T-cell (primary cell): ENCODE results near the gene R3HDM1. TPM values are rescaled to one million over a fixed set of nuclear protein-coding genes. Genes with fewer than 3 reads are reported as not detected.

Experiments
- ATAC-seq, 4 experiments: fragments of 200-7000 bp in 3 of 4; fragments of 150-1000 bp in 1 of 4; cut with Tn5 transposase; replicated peaks in 1 of 4; 1 replicate in 3 of 4; 2 replicates in 1 of 4; pipeline ENCODE4 v1.10.0; 2021; ENCODE audit warnings: moderate library complexity in 3 of 4, mild to moderate bottlenecking in 2 of 4, moderate number of reproducible peaks in 1 of 4
- CTCF ChIA-PET, 2 donors: fragments of 300-600 bp; sonication (Branson Sonifier 250); formaldehyde crosslinking; loops; one replicate each; lab custom pipeline; 2022; ENCODE audit warnings: antibody characterized with exemption in 2 of 2; lab: Charles Lee
- POLR2A ChIA-PET, 2 donors: fragments of 300-600 bp; sonication (Branson Sonifier 250); formaldehyde crosslinking; loops; one replicate each; lab custom pipeline; 2022; ENCODE audit warnings: antibody characterized with exemption in 2 of 2; lab: Charles Lee
- DNase-seq, 35 experiments: peaks; one replicate each; pipeline versions ENCODE4 v3.0.0 to v3.0.0-alpha.2; 2013 to 2023
- H3K27ac ChIP-seq: one replicate; pipeline ENCODE4 v1.5.1; 2013; ENCODE audit warnings: low read length
- H3K27me3 ChIP-seq, 2 experiments: replicated peaks in 1 of 2; 1 replicate in 1 of 2; 2 replicates in 1 of 2; pipeline versions ENCODE4 v1.6.1 to v1.7.0; 2013; ENCODE audit warnings: low read length in 1 of 2, mixed read lengths in 1 of 2; ENCODE audit not compliant: control insufficient read depth in 2 of 2, insufficient read depth in 2 of 2; ENCODE audit errors: extremely low read depth in 1 of 2
- H3K36me3 ChIP-seq, 2 donors: 1 replicate in 1 of 2; 2 replicates in 1 of 2; pipeline versions ENCODE4 v1.6.1 to v1.7.0; 2013; ENCODE audit warnings: low read length in 1 of 2; ENCODE audit not compliant: control insufficient read depth in 2 of 2, insufficient read depth in 1 of 2; ENCODE audit errors: extremely low read depth in 1 of 2
- H3K4me1 ChIP-seq, 2 experiments: 1 replicate in 1 of 2; 2 replicates in 1 of 2; pipeline versions ENCODE4 v1.6.1 to v1.7.0; 2013; ENCODE audit warnings: low read length in 2 of 2, mixed read lengths in 1 of 2; ENCODE audit not compliant: insufficient read depth in 2 of 2, control insufficient read depth in 1 of 2; ENCODE audit errors: extremely low read depth in 1 of 2
- H3K4me3 ChIP-seq, 2 donors: 1 replicate in 1 of 2; 2 replicates in 1 of 2; pipeline versions ENCODE4 v1.5.1 to v1.7.0; 2013; ENCODE audit warnings: mild to moderate bottlenecking in 2 of 2, low read length in 1 of 2, moderate library complexity in 1 of 2; ENCODE audit not compliant: control insufficient read depth in 1 of 2; ENCODE audit errors: extremely low read depth in 1 of 2
- H3K9me3 ChIP-seq: 2 replicates; pipeline ENCODE4 v1.7.0; 2013
- H3K27ac Mint-ChIP-seq, 2 donors: one replicate each; pipeline ENCODE4 v1.8.0; 2020 to 2021; ENCODE audit warnings: mild to moderate bottlenecking in 2 of 2, mixed read lengths in 2 of 2
- H3K27me3 Mint-ChIP-seq, 2 donors: one replicate each; pipeline ENCODE4 v1.8.0; 2021 to 2022; ENCODE audit warnings: mixed read lengths in 2 of 2
- H3K36me3 Mint-ChIP-seq: one replicate; pipeline ENCODE4 v1.8.0; 2021; ENCODE audit warnings: mixed read lengths
- H3K4me1 Mint-ChIP-seq, 3 donors: one replicate each; pipeline ENCODE4 v1.8.0; 2020 to 2022; ENCODE audit warnings: mixed read lengths in 3 of 3, mild to moderate bottlenecking in 1 of 3
- H3K4me3 Mint-ChIP-seq, 3 donors: one replicate each; pipeline ENCODE4 v1.8.0; 2020 to 2022; ENCODE audit warnings: mild to moderate bottlenecking in 3 of 3, mixed read lengths in 3 of 3, moderate library complexity in 3 of 3
- H3K9me3 Mint-ChIP-seq, 3 donors: one replicate each; pipeline ENCODE4 v1.8.0; 2020 to 2022; ENCODE audit warnings: mixed read lengths in 3 of 3
- WGBS: methylation state at CpG from one replicate; pipeline ENCODE4 v1.1.5; 2013; ENCODE audit warnings: missing lambda C conversion rate; ENCODE audit not compliant: insufficient coverage; 5-methylcytosine and 5-hydroxymethylcytosine counted together
- total RNA-seq, 35 experiments: library from RNA in 6 of 35; stranded (reverse) in 6 of 35; fragments of 120-200 nt in 1 of 35; gene quantifications; one replicate each; pipeline versions ENCODE4 v1.2.1 to v1.2.4 and lab custom pipeline; 2013 to 2026

R3HDM1 gene
- total RNA-seq, 5 donors from 2014 or later (not counting 1 experiment from before 2014, with no cell fraction given) = 38.4 to 44.8 (median 41.9) TPM

DNA sequence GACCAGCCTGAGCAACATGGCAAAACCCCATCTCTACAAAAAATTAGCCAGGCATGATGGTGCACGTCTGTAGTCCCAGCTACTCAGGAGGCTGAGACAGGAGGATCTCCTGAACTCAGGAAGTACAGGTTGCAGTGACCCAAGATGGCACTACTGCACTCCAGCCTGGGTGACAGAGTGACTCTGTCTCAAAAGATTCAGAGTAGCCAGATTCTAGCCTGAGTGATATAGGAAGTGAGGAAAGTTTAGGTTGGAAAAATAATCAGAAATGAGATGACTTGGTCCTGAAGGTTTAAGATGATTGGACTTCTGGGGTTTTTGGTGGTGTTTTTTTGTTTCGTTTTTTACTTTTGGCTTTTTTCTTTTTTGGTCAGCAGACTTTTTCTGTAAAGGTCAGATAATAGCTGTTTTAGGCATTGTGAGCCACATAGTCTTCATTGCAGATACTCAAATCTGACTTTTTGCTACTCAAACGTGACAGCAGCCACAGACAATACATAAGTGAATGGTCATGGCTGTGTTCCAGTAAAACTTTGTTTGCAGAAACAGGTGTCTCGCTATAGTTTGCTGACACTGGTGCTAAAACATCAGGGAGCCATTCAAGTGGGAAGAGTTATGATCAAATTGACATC, 106.3 kb downstream of the R3HDM1 start:
- ATAC-seq (no peak), DNase-seq (no peak)
- Histone ChIP-seq H3K27ac (no peak overlapping the region), H3K4me1 (no peaks in the 10 kb centered on the region), H3K9me3 (no peaks in the 10 kb centered on the region), H3K4me3 (no peak overlapping the region), H3K36me3 (peaks cover 5 to 21% of the 10 kb centered on the region in 2 donors), H3K27me3 (no peaks in the 10 kb centered on the region)
- ChIA-PET CTCF (interaction anchor here in 1 of 2 donors (0.9 kb wide), 1 partner anchor 58 kb away, joined by 4 read pairs; no protein-coding TSS in a partner anchor), POLR2A (interaction anchor here (0.5 to 0.7 kb wide), 2 partner anchors 35 to 474 kb away, joined by 3 read pairs; no protein-coding TSS in a partner anchor)
- Mint-ChIP-seq H3K4me3 (no peak overlapping the region), H3K27ac (peak overlapping the region; percentile 10 to 46), H3K9me3 (no peaks in the 10 kb centered on the region), H3K36me3 (peaks cover 40% of the 10 kb centered on the region), H3K27me3 (no peaks in the 10 kb centered on the region), H3K4me1 (no peaks in the 10 kb centered on the region)
- WGBS = 65% methylated on average over 4 of the region's 4 CpGs

DNA sequence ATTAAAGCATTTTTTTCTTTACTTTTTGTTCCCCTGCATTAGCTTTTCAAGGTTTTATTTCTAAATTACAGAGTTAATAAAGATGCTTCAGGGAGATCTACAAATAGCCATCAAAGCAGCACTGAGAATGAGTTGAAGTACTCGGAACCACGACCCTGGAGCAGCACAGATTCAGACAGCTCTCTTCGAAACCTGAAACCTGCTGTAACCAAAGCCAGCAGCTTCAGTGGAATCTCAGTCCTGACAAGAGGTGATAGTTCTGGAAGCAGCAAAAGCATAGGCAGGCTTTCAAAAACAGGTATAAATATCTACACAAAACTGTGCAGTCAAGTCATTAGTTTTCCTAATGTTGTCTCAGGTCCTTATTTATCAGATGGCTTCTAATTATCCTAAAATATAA, 107.5 kb downstream of the R3HDM1 start:
- DNase-seq (no peak), ATAC-seq (no peak)
- H3K27ac Mint-ChIP-seq = no peak overlapping the region
- no peaks in the 10 kb centered on the region for H3K27me3 Mint-ChIP-seq
- Histone ChIP-seq H3K9me3 (no peaks in the 10 kb centered on the region), H3K27ac (no peak overlapping the region), H3K36me3 (peaks cover 0 to 18% of the 10 kb centered on the region in 2 donors), H3K4me3 (no peak overlapping the region), H3K4me1 (no peaks in the 10 kb centered on the region), H3K27me3 (no peaks in the 10 kb centered on the region)
- ChIA-PET CTCF (interaction anchor here in 1 of 2 donors (0.7 kb wide), 1 partner anchor 638 kb away, joined by 3 read pairs; no protein-coding TSS in a partner anchor), POLR2A (interaction anchor here in 1 of 2 donors (0.6 kb wide), 1 partner anchor 9 kb away, joined by 6 read pairs; no protein-coding TSS in a partner anchor)
- H3K9me3 Mint-ChIP-seq = no peaks in the 10 kb centered on the region
- no peak overlapping the region for H3K4me3 Mint-ChIP-seq
- H3K4me1 Mint-ChIP-seq = no peaks in the 10 kb centered on the region
- WGBS = 97% methylated on average over 3 of the region's 3 CpGs
- H3K36me3 Mint-ChIP-seq = peaks cover 41% of the 10 kb centered on the region

- H3K27ac ChIP-seq = no peak overlapping the region
- H3K9me3 ChIP-seq = no peaks in the 10 kb centered on the region
- H3K4me3 ChIP-seq = no peak overlapping the region
- WGBS = 100% methylated on average over 2 of the region's 7 CpGs
- Mint-ChIP-seq H3K27me3 (no peaks in the 10 kb centered on the region), H3K4me1 (no peaks in the 10 kb centered on the region), H3K27ac (no peak overlapping the region), H3K4me3 (no peak overlapping the region), H3K9me3 (no peaks in the 10 kb centered on the region), H3K36me3 (peaks cover 42% of the 10 kb centered on the region)
- H3K4me1 ChIP-seq = no peaks in the 10 kb centered on the region
- H3K27me3 ChIP-seq = no peaks in the 10 kb centered on the region
- ChIA-PET POLR2A (no interaction called here), CTCF (no interaction called here)
- peaks cover 0 to 21% of the 10 kb centered on the region in 2 donors for H3K36me3 ChIP-seq
- ATAC-seq (no peak), DNase-seq (no peak)
Observed at GRCh38 chr2:135641156-135642068, 110.1 kb downstream of the R3HDM1 start.

GRCh38 chr2:135647836-135648579, 116.7 kb downstream of the R3HDM1 start:
- H3K27me3 Mint-ChIP-seq = no peaks in the 10 kb centered on the region
- ChIA-PET POLR2A (no interaction called here), CTCF (interaction anchor here in 1 of 2 donors (0.5 kb wide), 1 partner anchor 545 kb away, joined by 3 read pairs; no protein-coding TSS in a partner anchor)
- no peak overlapping the region for H3K27ac ChIP-seq
- no peaks in the 10 kb centered on the region for H3K4me1 ChIP-seq
- no peak overlapping the region for H3K4me3 ChIP-seq
- H3K27me3 ChIP-seq = no peaks in the 10 kb centered on the region
- H3K9me3 ChIP-seq = no peaks in the 10 kb centered on the region
- H3K27ac Mint-ChIP-seq = no peak overlapping the region
- peaks cover 55% of the 10 kb centered on the region for H3K36me3 Mint-ChIP-seq
- no peaks in the 10 kb centered on the region for H3K9me3 Mint-ChIP-seq
- no CpG with 5 or more reads among the region's 2 CpGs for WGBS
- H3K36me3 ChIP-seq = peaks cover 0 to 32% of the 10 kb centered on the region in 2 donors
- peaks cover 0 to 9% (median 0%) of the 10 kb centered on the region in 3 donors for H3K4me1 Mint-ChIP-seq
- no peak for ATAC-seq
- no peak for DNase-seq
- no peak overlapping the region for H3K4me3 Mint-ChIP-seq

DNA sequence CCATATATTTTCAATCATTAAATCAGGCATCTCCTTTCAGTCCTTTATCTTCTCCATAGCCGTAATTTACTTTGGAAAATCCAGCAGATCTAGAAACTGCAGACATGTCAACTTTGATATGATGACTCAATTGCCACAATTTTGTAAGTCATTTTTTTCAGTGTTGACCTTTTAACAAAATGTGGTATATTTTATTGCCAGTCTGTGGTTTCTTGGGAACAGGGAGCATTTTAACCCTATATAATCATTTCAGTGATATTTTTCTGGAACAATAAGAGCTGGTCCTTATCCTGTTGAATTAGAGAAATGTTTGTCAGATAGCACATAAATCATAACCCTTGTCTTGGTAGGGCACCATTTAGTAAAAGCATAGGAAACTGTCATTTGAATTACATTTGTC, 119.4 kb downstream of the R3HDM1 start:
- H3K4me3 Mint-ChIP-seq = no peak overlapping the region
- H3K36me3 ChIP-seq = peaks cover 0 to 32% of the 10 kb centered on the region in 2 donors
- no peaks in the 10 kb centered on the region for H3K27me3 Mint-ChIP-seq
- ChIA-PET POLR2A (no interaction called here), CTCF (interaction anchor here in 1 of 2 donors (1.0 kb wide), 1 partner anchor 66 kb away, joined by 3 read pairs; no protein-coding TSS in a partner anchor)
- no CpG with 5 or more reads among the region's 1 CpG for WGBS
- ATAC-seq (no peak), DNase-seq (no peak)
- no peaks in the 10 kb centered on the region for H3K27me3 ChIP-seq
- H3K9me3 Mint-ChIP-seq = no peaks in the 10 kb centered on the region
- H3K4me3 ChIP-seq = no peak overlapping the region
- H3K4me1 ChIP-seq = no peaks in the 10 kb centered on the region
- H3K9me3 ChIP-seq = no peaks in the 10 kb centered on the region
- H3K36me3 Mint-ChIP-seq = peaks cover 64% of the 10 kb centered on the region
- H3K27ac ChIP-seq = no peak overlapping the region
- H3K27ac Mint-ChIP-seq = peak overlapping the region in 1 of 2 donors; percentile 53
- H3K4me1 Mint-ChIP-seq = peaks cover 0 to 9% (median 0%) of the 10 kb centered on the region in 3 donors

GRCh38 chr2:135651717-135652116, 120.4 kb downstream of the R3HDM1 start:
- Mint-ChIP-seq H3K9me3 (no peaks in the 10 kb centered on the region), H3K36me3 (peaks cover 67% of the 10 kb centered on the region), H3K4me1 (peaks cover 0 to 9% (median 0%) of the 10 kb centered on the region in 3 donors), H3K4me3 (no peak overlapping the region), H3K27me3 (no peaks in the 10 kb centered on the region), H3K27ac (peak overlapping the region in 1 of 2 donors; percentile 74)
- Histone ChIP-seq H3K27me3 (no peaks in the 10 kb centered on the region), H3K9me3 (no peaks in the 10 kb centered on the region), H3K27ac (no peak overlapping the region), H3K4me3 (no peak overlapping the region), H3K36me3 (peaks cover 0 to 35% of the 10 kb centered on the region in 2 donors), H3K4me1 (no peaks in the 10 kb centered on the region)
- ATAC-seq (peak in 2 of 4 experiments; percentile 37 to 41), DNase-seq (peak in 1 of 35 experiments; percentile 6)
- ChIA-PET POLR2A (no interaction called here), CTCF (no interaction called here)
- WGBS = 83% methylated on average over 3 of the region's 3 CpGs
